Activated T-helper 17 cell treated with anti-CD3 and anti-CD28 coated beads, Interleukin-2, amount 50 U/mL, for 72 hours (primary cell): ENCODE results near the gene MRPS31. TPM values are rescaled to one million over a fixed set of nuclear protein-coding genes. Genes with fewer than 3 reads are reported as not detected.
A peak's percentile ranks its signal among the peaks of the same experiment; 100 is the strongest.

Experiments used
- ATAC-seq: fragments of 150-1000 bp; cut with Tn5 transposase; replicated peaks from 2 replicates; pipeline ENCODE4 v1.10.0; 2021; ENCODE audit warnings: mild to moderate bottlenecking, moderate library complexity
- H3K27ac Mint-ChIP-seq: one replicate; pipeline ENCODE4 v1.8.0; 2022; ENCODE audit warnings: mixed read lengths
- H3K27me3 Mint-ChIP-seq: one replicate; pipeline ENCODE4 v1.8.0; 2022; ENCODE audit warnings: mixed read lengths
- H3K36me3 Mint-ChIP-seq: one replicate; pipeline ENCODE4 v1.8.0; 2022; ENCODE audit warnings: low read depth, mild to moderate bottlenecking, mixed read lengths
- H3K4me1 Mint-ChIP-seq: one replicate; pipeline ENCODE4 v1.8.0; 2022; ENCODE audit warnings: mixed read lengths
- H3K4me3 Mint-ChIP-seq: one replicate; pipeline ENCODE4 v1.8.0; 2022; ENCODE audit warnings: mild to moderate bottlenecking, mixed read lengths
- H3K9me3 Mint-ChIP-seq: one replicate; pipeline ENCODE4 v1.8.0; 2022; ENCODE audit warnings: mixed read lengths
- total RNA-seq, 2 donors: library from RNA; stranded (reverse); gene quantifications; one replicate each; pipeline ENCODE4 v1.2.3, GENCODE V29; 2022

MRPS31 gene
- total RNA-seq, 2 donors from 2014 or later, result 39.8 to 41.8 TPM

- H3K9me3 Mint-ChIP-seq, result no peaks in the 10 kb centered on the region
- no peaks in the 10 kb centered on the region for H3K36me3 Mint-ChIP-seq
- ATAC-seq, result no peak
- H3K27me3 Mint-ChIP-seq, result no peaks in the 10 kb centered on the region
- H3K27ac Mint-ChIP-seq, result peak overlapping the region; percentile 22
- H3K4me3 Mint-ChIP-seq, result no peak overlapping the region
- H3K4me1 Mint-ChIP-seq, result peaks cover 12% of the 10 kb centered on the region
Measured at GRCh38 chr13:40780822-40781401, 9.9 kb upstream of the MRPS31 start.

GRCh38 chr13:40779796-40780285, 8.9 kb upstream of the MRPS31 start:
- H3K9me3 Mint-ChIP-seq, result no peaks in the 10 kb centered on the region
- H3K27ac Mint-ChIP-seq, result no peak overlapping the region
- H3K4me1 Mint-ChIP-seq, result peaks cover 17% of the 10 kb centered on the region
- no peaks in the 10 kb centered on the region for H3K36me3 Mint-ChIP-seq
- no peak overlapping the region for H3K4me3 Mint-ChIP-seq
- ATAC-seq, result no peak
- no peaks in the 10 kb centered on the region for H3K27me3 Mint-ChIP-seq

- no peak for ATAC-seq
- Mint-ChIP-seq H3K27ac (no peak overlapping the region), H3K27me3 (no peaks in the 10 kb centered on the region), H3K4me3 (no peak overlapping the region), H3K36me3 (no peaks in the 10 kb centered on the region), H3K9me3 (no peaks in the 10 kb centered on the region), H3K4me1 (peaks cover 17% of the 10 kb centered on the region)
Measured at GRCh38 chr13:40779049-40779448, 8.1 kb upstream of the MRPS31 start.

GRCh38 chr13:40777809-40778175, 6.8 kb upstream of the MRPS31 start:
- H3K27ac Mint-ChIP-seq, result peak overlapping the region; percentile 87
- no peaks in the 10 kb centered on the region for H3K9me3 Mint-ChIP-seq
- no peak for ATAC-seq
- no peaks in the 10 kb centered on the region for H3K36me3 Mint-ChIP-seq
- H3K4me3 Mint-ChIP-seq, result peak overlapping the region; percentile 82
- no peaks in the 10 kb centered on the region for H3K27me3 Mint-ChIP-seq
- peaks cover 17% of the 10 kb centered on the region for H3K4me1 Mint-ChIP-seq

GRCh38 chr13:40777166-40777808, 6.3 kb upstream of the MRPS31 start:
- Mint-ChIP-seq H3K4me1 (peaks cover 17% of the 10 kb centered on the region), H3K27ac (peak overlapping the region; percentile 87), H3K4me3 (peak overlapping the region; percentile 82), H3K9me3 (no peaks in the 10 kb centered on the region), H3K36me3 (no peaks in the 10 kb centered on the region), H3K27me3 (no peaks in the 10 kb centered on the region)
- peak; percentile 71 for ATAC-seq

- Mint-ChIP-seq H3K9me3 (no peaks in the 10 kb centered on the region), H3K27me3 (no peaks in the 10 kb centered on the region), H3K36me3 (no peaks in the 10 kb centered on the region), H3K4me3 (peak overlapping the region; percentile 82), H3K27ac (peak overlapping the region; percentile 87), H3K4me1 (peaks cover 17% of the 10 kb centered on the region)
- ATAC-seq, result peak; percentile 90
Measured at GRCh38 chr13:40776681-40777165, 5.7 kb upstream of the MRPS31 start.

- H3K4me3 Mint-ChIP-seq, result peak overlapping the region; percentile 82
- peaks cover 17% of the 10 kb centered on the region for H3K4me1 Mint-ChIP-seq
- peaks cover 1% of the 10 kb centered on the region for H3K36me3 Mint-ChIP-seq
- H3K27ac Mint-ChIP-seq, result peak overlapping the region; percentile 87
- peak; percentile 6 for ATAC-seq
- no peaks in the 10 kb centered on the region for H3K27me3 Mint-ChIP-seq
- no peaks in the 10 kb centered on the region for H3K9me3 Mint-ChIP-seq
Measured at GRCh38 chr13:40776232-40776631, 5.2 kb upstream of the MRPS31 start.

GRCh38 chr13:40774672-40775071, 3.7 kb upstream of the MRPS31 start:
- Mint-ChIP-seq H3K27ac (no peak overlapping the region), H3K4me1 (peaks cover 23% of the 10 kb centered on the region), H3K27me3 (no peaks in the 10 kb centered on the region), H3K36me3 (peaks cover 16% of the 10 kb centered on the region), H3K4me3 (no peak overlapping the region), H3K9me3 (no peaks in the 10 kb centered on the region)
- ATAC-seq, result no peak

GRCh38 chr13:40772765-40773473, 1.9 kb upstream of the MRPS31 start:
- Mint-ChIP-seq H3K4me3 (no peak overlapping the region), H3K9me3 (no peaks in the 10 kb centered on the region), H3K27me3 (no peaks in the 10 kb centered on the region), H3K4me1 (peaks cover 24% of the 10 kb centered on the region), H3K36me3 (peaks cover 19% of the 10 kb centered on the region), H3K27ac (peak overlapping the region; percentile 41)
- no peak for ATAC-seq

- H3K36me3 Mint-ChIP-seq, result peaks cover 36% of the 10 kb centered on the region
- H3K27me3 Mint-ChIP-seq, result no peaks in the 10 kb centered on the region
- H3K9me3 Mint-ChIP-seq, result no peaks in the 10 kb centered on the region
- no peak for ATAC-seq
- peak overlapping the region; percentile 98 for H3K27ac Mint-ChIP-seq
- no peak overlapping the region for H3K4me3 Mint-ChIP-seq
- H3K4me1 Mint-ChIP-seq, result peaks cover 9% of the 10 kb centered on the region
Measured at GRCh38 chr13:40770609-40770933, 419 bp downstream of the MRPS31 start.

- Mint-ChIP-seq H3K27me3 (no peaks in the 10 kb centered on the region), H3K4me3 (no peak overlapping the region), H3K27ac (peak overlapping the region; percentile 98), H3K36me3 (peaks cover 40% of the 10 kb centered on the region), H3K9me3 (no peaks in the 10 kb centered on the region), H3K4me1 (peaks cover 11% of the 10 kb centered on the region)
- no peak for ATAC-seq
Measured at GRCh38 chr13:40769970-40770369, 1.0 kb downstream of the MRPS31 start.

- Mint-ChIP-seq H3K9me3 (no peaks in the 10 kb centered on the region), H3K4me3 (peak overlapping the region; percentile 52), H3K27me3 (no peaks in the 10 kb centered on the region), H3K4me1 (peaks cover 25% of the 10 kb centered on the region), H3K27ac (peak overlapping the region; percentile 82), H3K36me3 (peaks cover 73% of the 10 kb centered on the region)
- ATAC-seq, result no peak
Measured at GRCh38 chr13:40765602-40766001, 5.4 kb downstream of the MRPS31 start.

GRCh38 chr13:40764587-40765403, 6.2 kb downstream of the MRPS31 start:
- Mint-ChIP-seq H3K27ac (peak overlapping the region; percentile 82), H3K4me1 (peaks cover 20% of the 10 kb centered on the region), H3K27me3 (no peaks in the 10 kb centered on the region), H3K36me3 (peaks cover 73% of the 10 kb centered on the region), H3K4me3 (peak overlapping the region; percentile 52), H3K9me3 (no peaks in the 10 kb centered on the region)
- ATAC-seq, result peak; percentile 89

GRCh38 chr13:40762849-40763248, 8.1 kb downstream of the MRPS31 start:
- ATAC-seq, result no peak
- Mint-ChIP-seq H3K36me3 (peaks cover 88% of the 10 kb centered on the region), H3K27ac (peak overlapping the region; percentile 54), H3K27me3 (no peaks in the 10 kb centered on the region), H3K4me3 (no peak overlapping the region), H3K9me3 (no peaks in the 10 kb centered on the region), H3K4me1 (peaks cover 16% of the 10 kb centered on the region)
